ENCODE results near the gene CLCN7.

Gene CLCN7

DNA sequence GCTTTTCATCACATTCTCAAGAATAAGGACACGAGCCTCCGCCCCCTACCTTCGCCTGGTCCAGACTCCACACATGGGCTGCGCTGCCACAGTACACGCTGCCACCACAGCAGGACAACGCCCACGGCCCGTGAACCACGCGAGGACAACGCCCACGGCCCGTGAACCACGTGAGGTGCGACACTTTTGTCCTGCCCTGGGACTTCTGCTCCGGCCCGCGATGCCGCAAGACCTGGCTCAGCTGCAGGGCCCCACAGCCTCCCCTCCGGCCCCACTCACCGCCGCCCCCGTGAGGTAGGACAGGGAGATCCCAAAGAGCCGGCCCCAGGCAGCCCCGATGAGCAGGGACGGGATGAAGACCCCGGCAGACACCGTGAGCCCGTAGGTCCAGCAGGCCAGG, 24.6 kb downstream of the CLCN7 start:
- Histone ChIP-seq H2BK12ac (ENCODE audit: low read length) (no peak overlapping the region), H4K91ac (ENCODE audit: low read depth, low read length, poor library complexity) (no peak overlapping the region), H3K4ac (ENCODE audit: low read length) (no peak overlapping the region), H3K27me3 (ENCODE audit: control insufficient read depth in 3 of 3, insufficient read depth in 3 of 3, low read depth in 1 of 3, low read length in 3 of 3) (no peaks in the 10 kb centered on the region), H3K4me1 (ENCODE audit: control insufficient read depth in 2 of 2, insufficient read depth in 1 of 2, low read depth in 1 of 2, low read length in 2 of 2) (no peaks in the 10 kb centered on the region), H3K18ac (ENCODE audit: low read length) (no peak overlapping the region), H3K27ac (replicated peaks; ENCODE audit: low read length) (no peak overlapping the region), H3K23ac (ENCODE audit: low read depth, low read length, poor library complexity) (no peak overlapping the region), H3K9me3 (replicated peaks in 1 of 2; ENCODE audit: control insufficient read depth in 2 of 2, insufficient read depth in 1 of 2, low read depth in 1 of 2, low read length in 2 of 2) (no peaks in the 10 kb centered on the region), H2BK5ac (ENCODE audit: low read length) (peak overlapping the region; percentile 13), H3K9ac (ENCODE audit: low read depth, low read length, poor library complexity) (no peak overlapping the region), H2BK120ac (ENCODE audit: low read depth, low read length) (no peak overlapping the region), H3K36me3 (replicated peaks in 1 of 2; ENCODE audit: control insufficient read depth in 2 of 2, insufficient read depth in 2 of 2, low read length in 2 of 2) (peaks cover 25 to 84% of the 10 kb centered on the region in 2 donors), H4K8ac (ENCODE audit: low read depth, low read length) (no peak overlapping the region), H2AK5ac (ENCODE audit: low read depth, low read length) (no peak overlapping the region), H3K14ac (ENCODE audit: low read length) (no peak overlapping the region), H2AFZ (ENCODE audit: low read length) (no peak overlapping the region), H3K4me2 (ENCODE audit: insufficient read depth, low read length, poor library complexity, severe bottlenecking) (no peak overlapping the region), H2BK15ac (ENCODE audit: low read length) (no peak overlapping the region), H3K79me1 (ENCODE audit: low read depth, low read length) (peaks cover 5% of the 10 kb centered on the region), H3K4me3 (ENCODE audit: low read length in 2 of 2) (no peak overlapping the region)
- no peak for DNase-seq (ENCODE audit: low spot score)
- WGBS, 2 donors (ENCODE audit: extremely low coverage in 2 of 2, insufficient read length in 2 of 2, insufficient replicate concordance in 1 of 2) = no CpG with 5 or more reads among the region's 29 CpGs

DNA sequence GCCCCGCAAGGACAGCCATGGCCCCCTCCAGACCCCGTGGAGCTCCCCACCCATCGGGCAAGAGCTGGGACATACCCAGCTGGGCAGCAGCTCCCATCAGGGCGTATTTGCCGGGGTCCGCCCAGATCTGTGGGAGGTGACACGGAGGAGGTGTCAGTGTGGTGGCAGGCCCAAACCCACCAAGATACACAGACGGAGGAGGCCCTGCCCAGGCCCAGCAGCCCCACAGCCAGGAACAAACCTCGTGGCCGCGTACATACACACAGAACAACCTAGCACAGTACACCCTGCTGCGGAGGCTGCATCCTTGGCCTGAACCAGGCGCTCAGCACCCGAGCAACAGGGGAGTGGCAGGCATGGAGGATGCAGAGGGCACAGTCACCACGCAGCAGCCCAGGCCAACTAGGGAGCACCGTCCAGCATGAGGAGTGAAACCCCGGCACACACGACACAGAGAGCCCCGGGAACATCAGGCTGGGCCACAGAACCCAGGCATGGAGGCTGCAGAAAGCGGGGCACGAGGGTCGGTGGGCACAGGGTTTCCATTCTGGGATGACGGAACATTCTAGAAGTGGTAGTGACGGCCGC, 25.5 kb downstream of the CLCN7 start:
- no peaks in the 10 kb centered on the region for H3K9me3 ChIP-seq (replicated peaks in 1 of 2; ENCODE audit: control insufficient read depth in 2 of 2, insufficient read depth in 1 of 2, low read depth in 1 of 2, low read length in 2 of 2)
- no peak overlapping the region for H3K9ac ChIP-seq (ENCODE audit: low read depth, low read length, poor library complexity)
- no peaks in the 10 kb centered on the region for H3K4me1 ChIP-seq (ENCODE audit: control insufficient read depth in 2 of 2, insufficient read depth in 1 of 2, low read depth in 1 of 2, low read length in 2 of 2)
- DNase-seq (ENCODE audit: low spot score) = no peak
- H3K79me1 ChIP-seq (ENCODE audit: low read depth, low read length) = peaks cover 3% of the 10 kb centered on the region
- H3K36me3 ChIP-seq (replicated peaks in 1 of 2; ENCODE audit: control insufficient read depth in 2 of 2, insufficient read depth in 2 of 2, low read length in 2 of 2) = peaks cover 24 to 75% of the 10 kb centered on the region in 2 donors
- H3K4me2 ChIP-seq (ENCODE audit: insufficient read depth, low read length, poor library complexity, severe bottlenecking) = no peak overlapping the region
- H2AK5ac ChIP-seq (ENCODE audit: low read depth, low read length) = no peak overlapping the region
- no peak overlapping the region for H4K8ac ChIP-seq (ENCODE audit: low read depth, low read length)
- no peak overlapping the region for H4K91ac ChIP-seq (ENCODE audit: low read depth, low read length, poor library complexity)
- no peak overlapping the region for H2BK12ac ChIP-seq (ENCODE audit: low read length)
- no peaks in the 10 kb centered on the region for H3K27me3 ChIP-seq (ENCODE audit: control insufficient read depth in 3 of 3, insufficient read depth in 3 of 3, low read depth in 1 of 3, low read length in 3 of 3)
- H2BK15ac ChIP-seq (ENCODE audit: low read length) = no peak overlapping the region
- no CpG with 5 or more reads among the region's 25 CpGs for WGBS, 2 donors (ENCODE audit: extremely low coverage in 2 of 2, insufficient read length in 2 of 2, insufficient replicate concordance in 1 of 2)
- H3K23ac ChIP-seq (ENCODE audit: low read depth, low read length, poor library complexity) = no peak overlapping the region
- H3K27ac ChIP-seq (replicated peaks; ENCODE audit: low read length) = no peak overlapping the region
- no peak overlapping the region for H2AFZ ChIP-seq (ENCODE audit: low read length)
- H2BK120ac ChIP-seq (ENCODE audit: low read depth, low read length) = no peak overlapping the region
- H2BK5ac ChIP-seq (ENCODE audit: low read length) = no peak overlapping the region
- no peak overlapping the region for H3K4ac ChIP-seq (ENCODE audit: low read length)
- H3K18ac ChIP-seq (ENCODE audit: low read length) = no peak overlapping the region
- H3K4me3 ChIP-seq (ENCODE audit: low read length in 2 of 2) = peak overlapping the region in 1 of 2 donors; percentile 65
- H3K14ac ChIP-seq (ENCODE audit: low read length) = no peak overlapping the region

DNA sequence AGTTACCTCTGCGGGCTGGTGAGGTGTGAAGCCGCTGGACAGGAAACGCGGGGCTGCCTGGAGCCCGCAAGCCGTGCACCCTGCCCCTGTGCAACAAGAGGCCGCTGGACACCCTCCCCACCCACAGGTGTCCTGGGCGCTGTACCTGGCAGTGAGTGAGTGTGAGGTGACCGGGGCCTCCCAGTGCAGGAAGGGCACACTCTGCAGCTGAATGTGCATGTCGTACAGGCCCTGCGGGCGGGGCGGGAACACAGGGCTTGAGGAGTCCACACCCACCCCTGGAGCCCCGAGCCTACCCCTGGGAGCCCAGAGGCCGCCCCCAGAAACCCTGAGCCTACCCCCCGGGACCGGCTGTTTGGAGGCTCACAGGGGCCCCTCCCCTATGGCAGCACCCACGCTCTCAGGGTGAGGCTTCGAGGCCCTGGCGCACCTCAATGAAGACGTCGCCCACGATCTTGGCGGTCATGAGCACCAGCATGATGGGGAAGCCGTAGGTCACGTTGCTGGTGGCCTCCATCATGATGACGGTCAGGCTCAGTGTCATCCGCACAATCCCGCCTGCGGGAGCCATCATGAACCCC, 26.2 kb downstream of the CLCN7 start:
- Histone ChIP-seq H3K9me3 (replicated peaks in 1 of 2; ENCODE audit: control insufficient read depth in 2 of 2, insufficient read depth in 1 of 2, low read depth in 1 of 2, low read length in 2 of 2) (no peaks in the 10 kb centered on the region), H3K27ac (replicated peaks; ENCODE audit: low read length) (no peak overlapping the region), H4K91ac (ENCODE audit: low read depth, low read length, poor library complexity) (no peak overlapping the region), H3K4me2 (ENCODE audit: insufficient read depth, low read length, poor library complexity, severe bottlenecking) (no peak overlapping the region), H3K23ac (ENCODE audit: low read depth, low read length, poor library complexity) (no peak overlapping the region), H2BK15ac (ENCODE audit: low read length) (no peak overlapping the region), H3K36me3 (replicated peaks in 1 of 2; ENCODE audit: control insufficient read depth in 2 of 2, insufficient read depth in 2 of 2, low read length in 2 of 2) (peaks cover 21 to 69% of the 10 kb centered on the region in 2 donors), H3K18ac (ENCODE audit: low read length) (no peak overlapping the region), H2BK12ac (ENCODE audit: low read length) (no peak overlapping the region), H3K9ac (ENCODE audit: low read depth, low read length, poor library complexity) (no peak overlapping the region), H2AFZ (ENCODE audit: low read length) (no peak overlapping the region), H4K8ac (ENCODE audit: low read depth, low read length) (no peak overlapping the region), H3K4ac (ENCODE audit: low read length) (no peak overlapping the region), H2AK5ac (ENCODE audit: low read depth, low read length) (no peak overlapping the region), H2BK5ac (ENCODE audit: low read length) (no peak overlapping the region), H3K4me1 (ENCODE audit: control insufficient read depth in 2 of 2, insufficient read depth in 1 of 2, low read depth in 1 of 2, low read length in 2 of 2) (no peaks in the 10 kb centered on the region), H2BK120ac (ENCODE audit: low read depth, low read length) (no peak overlapping the region), H3K79me1 (ENCODE audit: low read depth, low read length) (peaks cover 3% of the 10 kb centered on the region), H3K14ac (ENCODE audit: low read length) (no peak overlapping the region), H3K27me3 (ENCODE audit: control insufficient read depth in 3 of 3, insufficient read depth in 3 of 3, low read depth in 1 of 3, low read length in 3 of 3) (no peaks in the 10 kb centered on the region), H3K4me3 (ENCODE audit: low read length in 2 of 2) (no peak overlapping the region)
- WGBS, 2 donors (ENCODE audit: extremely low coverage in 2 of 2, insufficient read length in 2 of 2, insufficient replicate concordance in 1 of 2) = no CpG with 5 or more reads among the region's 30 CpGs
- no peak for DNase-seq (ENCODE audit: low spot score)

- Histone ChIP-seq H4K8ac (ENCODE audit: low read depth, low read length) (no peak overlapping the region), H3K9me3 (replicated peaks in 1 of 2; ENCODE audit: control insufficient read depth in 2 of 2, insufficient read depth in 1 of 2, low read depth in 1 of 2, low read length in 2 of 2) (no peaks in the 10 kb centered on the region), H3K4ac (ENCODE audit: low read length) (no peak overlapping the region), H3K23ac (ENCODE audit: low read depth, low read length, poor library complexity) (no peak overlapping the region), H3K4me3 (ENCODE audit: low read length in 2 of 2) (no peak overlapping the region), H2BK5ac (ENCODE audit: low read length) (no peak overlapping the region), H3K4me1 (ENCODE audit: control insufficient read depth in 2 of 2, insufficient read depth in 1 of 2, low read depth in 1 of 2, low read length in 2 of 2) (no peaks in the 10 kb centered on the region), H3K4me2 (ENCODE audit: insufficient read depth, low read length, poor library complexity, severe bottlenecking) (no peak overlapping the region), H2BK120ac (ENCODE audit: low read depth, low read length) (no peak overlapping the region), H3K18ac (ENCODE audit: low read length) (no peak overlapping the region), H3K9ac (ENCODE audit: low read depth, low read length, poor library complexity) (no peak overlapping the region), H3K14ac (ENCODE audit: low read length) (no peak overlapping the region), H2AFZ (ENCODE audit: low read length) (no peak overlapping the region), H3K27ac (replicated peaks; ENCODE audit: low read length) (no peak overlapping the region), H4K91ac (ENCODE audit: low read depth, low read length, poor library complexity) (no peak overlapping the region), H3K27me3 (ENCODE audit: control insufficient read depth in 3 of 3, insufficient read depth in 3 of 3, low read depth in 1 of 3, low read length in 3 of 3) (no peaks in the 10 kb centered on the region), H3K36me3 (replicated peaks in 1 of 2; ENCODE audit: control insufficient read depth in 2 of 2, insufficient read depth in 2 of 2, low read length in 2 of 2) (peaks cover 18 to 63% of the 10 kb centered on the region in 2 donors), H2AK5ac (ENCODE audit: low read depth, low read length) (no peak overlapping the region), H3K79me1 (ENCODE audit: low read depth, low read length) (peaks cover 3% of the 10 kb centered on the region), H2BK15ac (ENCODE audit: low read length) (no peak overlapping the region), H2BK12ac (ENCODE audit: low read length) (no peak overlapping the region)
- WGBS, 2 donors (ENCODE audit: extremely low coverage in 2 of 2, insufficient read length in 2 of 2, insufficient replicate concordance in 1 of 2) = no CpG with 5 or more reads among the region's 11 CpGs
- no peak for DNase-seq (ENCODE audit: low spot score)
These were observed 26.9 kb downstream of the CLCN7 start for GRCh38 chr16:1447965-1448364.

All from neuronal stem cell (in vitro differentiated cells).